GM18907 (cell line): ENCODE measurements around the gene COPZ2.
"Not testable (repeated sequence)": the region's sequence is repeated elsewhere in the genome, so short reads cannot be mapped to it uniquely, and the experiment has no call there.

Source experiments
- ATAC-seq: cut with Tn5 transposase; IDR thresholded peaks from one replicate; pipeline ENCODE4 v1.9.1; 2021; ENCODE audit warnings: mild to moderate bottlenecking, moderate library complexity; ENCODE audit not compliant: unreplicated experiment

The COPZ2 gene

DNA sequence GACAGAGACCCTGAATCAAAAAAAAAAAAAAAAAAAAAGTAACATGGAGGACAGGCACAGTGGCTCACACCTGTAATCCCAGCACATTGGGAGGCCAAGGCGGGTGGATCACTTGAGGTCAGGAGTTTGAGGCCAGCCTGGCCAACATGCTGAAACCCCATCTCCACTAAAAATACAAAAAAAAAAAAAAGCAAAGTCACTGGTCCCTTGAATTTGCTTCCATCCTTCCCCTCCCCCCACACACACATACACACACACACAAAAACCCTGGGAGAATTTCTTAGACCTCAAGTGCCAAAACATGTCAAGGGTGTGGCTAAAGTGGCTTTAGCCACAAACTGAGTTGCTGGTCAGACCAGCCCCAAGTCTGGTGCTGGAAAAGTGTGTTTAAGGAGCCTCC, 49.2 kb downstream of the COPZ2 start:
- ATAC-seq = not testable (repeated sequence)

GRCh38 chr17:47987240-47987835, 50.3 kb downstream of the COPZ2 start:
- ATAC-seq = no peak

DNA sequence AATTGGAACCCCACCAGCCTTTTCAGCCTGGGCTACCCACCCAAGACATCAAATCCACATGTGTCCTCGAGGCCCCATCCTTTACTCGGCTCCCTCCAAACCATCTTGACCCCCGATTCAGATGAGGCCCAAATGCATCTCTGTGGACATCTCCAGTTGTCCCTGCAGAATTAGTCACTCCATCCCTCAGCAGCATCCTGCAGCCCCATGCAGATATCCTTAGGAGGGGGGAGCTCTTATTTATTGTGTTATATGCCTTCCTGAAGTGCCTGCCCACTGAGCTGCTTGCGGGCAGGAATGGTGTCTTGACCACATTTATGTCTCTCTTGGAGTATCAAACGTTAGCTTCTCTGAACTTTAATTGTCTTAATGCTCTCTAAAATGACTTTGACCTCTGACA, 51.1 kb downstream of the COPZ2 start:
- ATAC-seq = no peak

DNA sequence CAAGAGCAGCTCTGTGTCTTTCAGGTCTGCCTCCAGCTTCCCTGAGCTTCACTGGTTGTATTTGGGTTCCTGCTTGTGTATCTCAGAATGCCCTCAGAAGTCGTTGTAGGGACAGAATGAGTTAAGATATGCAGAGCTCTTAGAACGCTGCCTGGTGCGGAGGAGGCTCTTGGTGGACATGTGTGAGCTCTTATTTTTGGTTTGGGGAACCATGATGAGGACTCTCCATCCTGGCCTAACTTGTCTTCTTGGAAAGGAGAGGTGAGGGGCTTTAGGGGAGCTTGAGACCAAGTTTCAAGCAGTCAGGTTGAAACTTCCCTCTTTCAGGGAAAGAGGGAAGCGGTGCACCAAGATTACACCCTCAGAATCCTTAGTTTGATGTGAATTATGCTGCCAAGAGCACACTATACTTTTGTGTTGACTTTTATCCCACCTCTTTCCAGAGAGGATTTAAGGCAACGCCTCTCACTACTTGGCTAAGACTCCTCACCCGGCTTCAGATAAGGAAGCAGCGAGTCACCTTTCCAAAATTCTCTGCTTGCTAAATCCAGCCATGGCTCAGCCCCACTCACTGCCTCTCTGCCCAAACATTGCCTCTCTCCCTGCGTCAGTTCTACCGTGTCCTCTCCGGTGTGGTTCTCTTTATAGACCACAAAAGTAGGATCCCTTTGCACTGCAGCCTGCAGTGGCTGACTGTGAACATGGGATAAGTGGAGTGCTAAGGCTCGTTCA, 53.9 kb downstream of the COPZ2 start:
- no peak for ATAC-seq

DNA sequence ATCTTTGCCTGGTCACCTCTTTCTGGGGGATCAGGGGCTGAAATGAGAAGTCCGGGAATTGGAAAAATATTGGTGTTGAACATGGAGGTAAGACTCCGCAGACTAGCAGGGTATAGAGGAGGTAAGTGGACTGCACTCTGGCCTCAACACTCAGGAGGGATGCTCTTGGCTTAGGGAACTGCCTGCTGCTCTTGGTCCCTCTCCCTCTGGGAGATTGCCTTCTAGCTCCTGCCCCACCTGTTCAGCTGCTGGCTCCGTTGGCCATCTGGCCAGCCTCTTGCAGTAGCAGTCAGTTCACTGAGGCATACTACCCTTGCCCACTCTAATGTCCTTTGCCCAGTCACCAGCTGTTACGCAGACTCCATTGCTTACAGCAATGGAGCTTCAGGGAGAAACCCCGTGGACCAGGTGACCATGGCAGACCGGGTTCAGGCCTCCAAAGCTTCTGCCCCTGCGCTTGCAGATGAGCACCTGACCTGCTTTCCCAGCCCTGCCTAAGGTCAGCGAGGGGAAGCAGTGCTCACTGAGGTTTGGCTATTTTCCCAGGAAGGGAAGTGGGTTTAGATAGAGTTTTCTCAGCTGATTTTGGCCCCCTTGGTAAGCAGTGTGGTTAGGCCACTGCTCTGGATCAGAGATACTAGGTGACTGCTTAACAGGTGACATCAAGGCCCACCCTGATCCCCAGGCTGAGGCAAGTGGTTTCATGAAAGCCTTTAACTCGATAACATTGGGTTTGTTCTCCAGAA, 54.8 kb downstream of the COPZ2 start:
- no peak for ATAC-seq

DNA sequence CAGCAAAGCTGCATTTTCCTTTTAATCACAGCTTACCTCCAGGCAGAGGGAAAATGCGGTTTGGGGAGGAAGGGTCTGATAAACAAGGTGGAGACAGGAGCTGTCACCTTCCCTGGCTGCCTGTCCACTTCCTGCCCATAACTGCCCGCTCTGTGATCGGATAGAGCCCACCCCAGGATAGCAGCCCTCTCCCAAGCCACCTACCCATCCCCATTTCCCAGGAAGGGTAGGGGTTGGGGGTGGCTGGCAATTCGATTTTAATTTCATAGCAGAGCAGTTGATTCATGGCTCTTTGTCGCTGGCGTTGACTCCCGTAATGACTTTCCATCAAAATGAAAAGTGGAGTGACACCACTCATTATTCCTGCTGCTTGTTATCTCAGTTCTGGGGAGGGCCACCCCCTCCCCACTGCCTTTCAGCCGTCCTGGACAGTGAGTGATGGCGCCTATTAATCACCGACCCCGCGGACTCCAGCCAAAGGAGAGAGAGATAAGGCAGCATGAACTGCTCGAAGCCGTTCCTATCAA, 55.4 kb downstream of the COPZ2 start:
- no peak for ATAC-seq

DNA sequence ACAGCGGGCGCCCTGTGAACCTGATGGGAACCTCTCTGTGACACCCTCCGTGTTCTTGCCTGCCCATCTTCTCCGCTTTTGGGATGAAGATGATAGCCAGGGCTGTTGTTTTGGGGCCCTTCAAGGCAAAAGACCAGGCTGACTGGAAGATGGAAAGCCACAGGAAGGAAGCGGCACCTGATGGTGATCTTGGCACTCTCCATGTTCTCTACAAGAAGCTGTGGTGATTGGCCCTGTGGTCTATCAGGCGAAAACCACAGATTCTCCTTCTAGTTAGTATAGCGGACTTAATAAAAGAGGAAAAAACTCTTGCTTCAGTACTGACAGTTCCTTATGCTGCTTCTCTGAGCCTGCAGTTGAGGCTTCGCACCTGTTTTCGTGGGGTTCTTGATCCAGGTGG, 56.1 kb downstream of the COPZ2 start:
- no peak for ATAC-seq

- no peak for ATAC-seq
Observed at GRCh38 chr17:47980541-47980940, 57.1 kb downstream of the COPZ2 start.

- peak; percentile 51 for ATAC-seq
Observed at GRCh38 chr17:47978324-47978723, 59.3 kb downstream of the COPZ2 start.
